CD4-positive, alpha-beta T cell treated with Interleukin-2 at 100 ng/mL for 4 hours (primary cell): ENCODE results near the gene GAA.

ENCODE experiments used
- DNase-seq: peaks from one replicate; pipeline ENCODE4 v3.0.0-alpha.2; 2020; ENCODE audit warnings: low spot score

GAA gene

DNA sequence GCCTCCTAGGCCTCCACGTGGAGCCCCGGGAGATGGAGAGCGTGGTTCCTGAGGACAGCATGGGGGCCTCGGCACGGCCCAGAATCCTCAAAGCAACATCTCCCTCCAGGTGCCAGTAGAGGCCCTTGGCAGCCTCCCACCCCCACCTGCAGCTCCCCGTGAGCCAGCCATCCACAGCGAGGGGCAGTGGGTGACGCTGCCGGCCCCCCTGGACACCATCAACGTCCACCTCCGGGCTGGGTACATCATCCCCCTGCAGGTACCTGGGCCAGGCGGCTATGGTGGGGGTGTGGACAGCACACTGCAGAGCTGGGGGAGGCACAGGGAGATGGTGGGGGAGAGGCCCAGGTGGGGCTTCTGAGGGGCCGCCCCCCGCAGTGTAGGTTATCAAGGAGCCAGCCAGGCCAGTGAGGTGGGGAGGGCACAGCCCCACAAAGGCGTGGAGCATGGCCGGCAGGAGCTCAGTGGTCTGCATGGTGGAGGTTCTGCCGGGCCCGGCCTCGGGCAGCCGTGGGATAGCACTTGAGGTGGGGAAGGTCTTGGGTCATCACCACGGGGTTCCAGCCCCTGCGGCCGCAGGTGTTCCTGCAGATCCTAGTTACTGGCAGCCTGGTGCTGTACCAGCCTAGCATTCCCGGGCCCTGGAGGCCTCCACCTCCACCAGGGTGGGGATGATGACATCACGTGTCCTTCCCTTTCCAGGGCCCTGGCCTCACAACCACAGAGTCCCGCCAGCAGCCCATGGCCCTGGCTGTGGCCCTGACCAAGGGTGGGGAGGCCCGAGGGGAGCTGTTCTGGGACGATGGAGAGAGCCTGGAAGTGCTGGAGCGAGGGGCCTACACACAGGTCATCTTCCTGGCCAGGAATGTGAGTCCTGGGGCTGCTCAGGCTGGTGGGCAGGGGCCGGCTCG lies 16.4 kb downstream of the GAA start:
- no peak for DNase-seq

DNA sequence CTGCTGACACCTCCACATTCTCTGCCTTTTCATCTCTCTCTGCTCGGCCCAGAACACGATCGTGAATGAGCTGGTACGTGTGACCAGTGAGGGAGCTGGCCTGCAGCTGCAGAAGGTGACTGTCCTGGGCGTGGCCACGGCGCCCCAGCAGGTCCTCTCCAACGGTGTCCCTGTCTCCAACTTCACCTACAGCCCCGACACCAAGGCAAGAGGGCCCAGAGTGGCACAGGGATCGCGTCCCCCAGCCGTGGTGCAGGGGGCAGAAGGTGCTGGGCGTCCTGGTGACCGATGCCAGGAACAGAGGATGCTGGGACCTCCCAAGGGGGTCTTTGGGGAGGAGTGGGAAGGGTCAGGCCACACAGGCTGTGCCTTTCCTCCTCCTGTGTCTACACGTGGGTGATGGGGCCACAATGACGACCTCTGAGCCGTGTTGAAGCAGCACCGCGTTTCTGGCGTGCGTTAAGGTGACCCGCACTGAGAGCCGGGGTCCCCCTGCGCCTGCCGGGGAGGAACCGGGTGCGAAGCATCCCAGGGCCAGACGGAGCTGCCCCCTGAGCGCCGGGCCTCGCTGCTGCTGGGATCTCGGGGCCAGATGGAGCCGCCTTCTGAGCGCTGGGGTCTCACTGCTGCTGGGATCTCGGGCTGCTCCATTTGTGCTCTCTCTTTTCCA lies 17.4 kb downstream of the GAA start:
- no peak for DNase-seq

DNA sequence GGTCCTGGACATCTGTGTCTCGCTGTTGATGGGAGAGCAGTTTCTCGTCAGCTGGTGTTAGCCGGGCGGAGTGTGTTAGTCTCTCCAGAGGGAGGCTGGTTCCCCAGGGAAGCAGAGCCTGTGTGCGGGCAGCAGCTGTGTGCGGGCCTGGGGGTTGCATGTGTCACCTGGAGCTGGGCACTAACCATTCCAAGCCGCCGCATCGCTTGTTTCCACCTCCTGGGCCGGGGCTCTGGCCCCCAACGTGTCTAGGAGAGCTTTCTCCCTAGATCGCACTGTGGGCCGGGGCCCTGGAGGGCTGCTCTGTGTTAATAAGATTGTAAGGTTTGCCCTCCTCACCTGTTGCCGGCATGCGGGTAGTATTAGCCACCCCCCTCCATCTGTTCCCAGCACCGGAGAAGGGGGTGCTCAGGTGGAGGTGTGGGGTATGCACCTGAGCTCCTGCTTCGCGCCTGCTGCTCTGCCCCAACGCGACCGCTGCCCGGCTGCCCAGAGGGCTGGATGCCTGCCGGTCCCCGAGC lies 17.9 kb downstream of the GAA start:
- no peak for DNase-seq

DNA sequence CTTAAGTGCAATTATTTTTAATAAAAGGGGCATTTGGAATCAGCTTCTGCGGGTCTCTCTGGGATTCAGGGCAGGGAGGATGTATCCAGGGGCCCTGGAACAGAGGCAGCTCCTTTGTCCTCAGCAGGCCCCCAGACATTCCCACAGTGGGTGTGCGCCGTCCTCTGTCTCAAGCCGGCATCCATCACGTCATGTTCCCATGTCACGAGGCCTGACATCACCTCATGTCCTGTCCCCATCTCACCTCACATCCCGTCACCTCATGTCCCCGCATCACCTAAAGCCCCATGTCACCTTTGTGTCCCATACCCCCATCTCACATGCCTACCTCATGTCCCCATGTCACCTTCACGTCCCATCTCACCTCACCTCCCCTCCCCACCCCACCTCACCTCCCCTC lies 18.5 kb downstream of the GAA start:
- DNase-seq: no peak

- no peak for DNase-seq
These were observed 20.7 kb downstream of the GAA start for GRCh38 chr17:80122026-80122575.

- DNase-seq: no peak
These were observed 21.6 kb downstream of the GAA start for GRCh38 chr17:80122926-80123505.

- no peak for DNase-seq
These were observed 22.4 kb downstream of the GAA start for GRCh38 chr17:80123791-80124190.

GRCh38 chr17:80124351-80124981 lies 23.1 kb downstream of the GAA start:
- no peak for DNase-seq

DNA sequence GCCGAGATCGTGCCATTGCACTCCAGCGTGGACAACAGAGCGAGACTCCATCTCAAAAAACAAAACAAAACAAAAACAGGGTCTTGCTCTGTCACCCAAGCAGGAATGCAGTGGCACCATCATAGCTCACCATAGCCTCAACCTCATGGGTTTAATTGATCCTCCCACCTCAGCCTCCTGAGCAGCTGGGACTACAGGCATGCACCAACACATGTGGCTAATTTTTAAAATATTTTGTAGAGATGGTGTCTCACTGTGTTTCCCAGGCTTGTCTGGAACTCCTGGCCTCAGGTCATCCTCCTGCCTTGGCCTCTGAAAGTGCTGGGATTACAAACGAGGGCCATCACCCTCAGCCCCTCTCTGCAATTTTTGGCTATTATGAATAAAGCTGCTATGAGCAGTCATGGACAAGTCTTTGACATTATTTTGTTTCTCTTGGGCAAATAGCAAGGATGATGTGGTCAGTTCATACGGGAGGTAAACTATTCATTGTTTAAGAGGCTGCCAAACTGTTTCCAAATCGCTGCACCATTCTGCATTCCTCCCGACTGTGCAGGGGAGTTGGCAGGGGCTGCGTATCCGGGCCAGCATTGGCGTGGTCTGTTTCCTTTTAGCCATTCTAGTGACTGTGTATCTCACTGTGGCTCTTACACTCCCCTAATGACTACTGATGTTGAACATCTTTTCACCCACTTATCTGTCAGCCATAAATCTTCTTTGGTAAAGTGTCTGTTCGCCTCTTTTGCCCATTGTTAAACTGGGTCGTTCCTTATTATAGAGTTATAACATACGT lies 24.5 kb downstream of the GAA start:
- no peak for DNase-seq

DNA sequence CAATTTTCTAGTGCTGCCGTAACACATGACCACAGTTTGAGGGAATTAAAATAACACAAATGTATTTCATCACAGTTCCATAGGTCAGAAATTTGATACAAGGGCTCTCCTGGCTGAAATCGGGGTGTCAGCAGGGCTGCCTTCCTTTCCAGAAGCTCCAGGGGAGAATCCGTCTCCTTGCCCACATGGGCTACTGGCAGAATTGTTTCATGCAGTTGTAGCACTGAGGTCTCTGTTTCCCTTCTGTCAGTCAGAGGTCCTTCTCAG lies 25.0 kb downstream of the GAA start:
- DNase-seq: no peak

GRCh38 chr17:80129006-80129565 lies 27.7 kb downstream of the GAA start:
- no peak for DNase-seq

GRCh38 chr17:80130992-80131391 lies 29.6 kb downstream of the GAA start:
- no peak for DNase-seq

- no peak for DNase-seq
These were observed 31.7 kb downstream of the GAA start for GRCh38 chr17:80132906-80133625.

DNA sequence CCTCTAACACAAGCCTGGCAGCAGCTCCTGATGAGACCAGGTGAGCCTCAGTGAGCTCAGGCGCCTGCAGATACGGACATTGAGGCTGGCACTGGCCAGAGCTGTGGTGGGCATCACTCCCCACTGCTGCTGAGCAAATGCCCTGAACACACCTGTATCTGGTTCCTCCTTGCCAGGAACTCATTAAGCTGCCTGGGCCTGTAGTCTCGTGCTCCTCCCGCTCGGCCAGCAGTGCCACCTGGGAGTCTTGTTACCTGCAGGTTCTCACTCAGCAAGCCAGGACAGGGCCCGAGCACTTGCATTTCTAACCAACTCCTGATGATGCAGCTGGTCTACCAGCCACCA lies 32.2 kb downstream of the GAA start:
- no peak for DNase-seq

GRCh38 chr17:80137131-80137530 lies 35.8 kb downstream of the GAA start:
- DNase-seq: no peak

DNA sequence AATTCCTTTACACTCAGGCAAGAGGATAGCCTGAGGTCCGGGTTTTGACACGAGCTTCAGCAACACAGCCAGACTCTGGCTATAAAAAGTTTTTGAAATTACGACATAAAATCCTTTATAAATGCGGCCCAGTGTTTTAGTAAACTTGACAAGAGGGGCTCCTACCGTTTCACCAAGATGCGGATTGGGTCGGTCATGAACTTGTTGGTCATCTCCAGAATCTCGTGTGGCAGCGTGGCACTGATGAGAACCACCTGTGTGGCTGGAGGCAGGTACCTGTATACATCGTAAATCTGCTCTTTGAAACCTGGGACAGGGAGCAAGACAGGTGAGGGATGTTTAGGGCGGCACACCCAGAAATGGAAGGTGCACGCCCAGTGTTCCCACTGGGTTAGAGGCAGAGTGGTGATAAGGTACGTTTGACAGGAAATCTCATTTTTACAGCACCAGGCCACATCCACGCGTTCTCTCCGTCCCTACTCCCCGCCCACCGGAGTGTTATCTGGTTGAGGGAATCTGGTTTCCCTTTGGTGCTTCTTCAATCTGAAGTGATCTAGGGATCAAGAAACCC lies 37.6 kb downstream of the GAA start:
- no peak for DNase-seq

- DNase-seq: no peak
These were observed 40.2 kb downstream of the GAA start for GRCh38 chr17:80141463-80142165.

- no peak for DNase-seq
These were observed 41.5 kb downstream of the GAA start for GRCh38 chr17:80142929-80143328.
